ENCODE measurements around the gene CAMK2A. TPM values are rescaled to one million over a fixed set of nuclear protein-coding genes. Genes with fewer than 3 reads are reported as not detected.

Gene CAMK2A
- total RNA-seq, 2 donors from 2014 or later = 4.9 to 18.2 TPM

DNA sequence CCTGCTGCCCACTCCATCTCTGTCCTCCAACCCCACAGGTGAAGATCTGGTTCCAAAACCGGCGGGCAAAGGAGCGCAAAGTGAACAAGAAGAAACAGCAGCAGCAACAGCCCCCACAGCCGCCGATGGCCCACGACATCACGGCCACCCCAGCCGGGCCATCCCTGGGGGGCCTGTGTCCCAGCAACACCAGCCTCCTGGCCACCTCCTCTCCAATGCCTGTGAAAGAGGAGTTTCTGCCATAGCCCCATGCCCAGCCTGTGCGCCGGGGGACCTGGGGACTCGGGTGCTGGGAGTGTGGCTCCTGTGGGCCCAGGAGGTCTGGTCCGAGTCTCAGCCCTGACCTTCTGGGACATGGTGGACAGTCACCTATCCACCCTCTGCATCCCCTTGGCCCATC is 106.1 kb downstream of the CAMK2A start:
- Histone ChIP-seq H3K4me3 (no peak overlapping the region), H3K36me3 (no peaks in the 10 kb centered on the region), H3K27ac (no peak overlapping the region), H3K4me1 (peaks cover 0 to 23% of the 10 kb centered on the region in 2 donors), H3K27me3 (no peaks in the 10 kb centered on the region), H3K9me3 (no peaks in the 10 kb centered on the region)
- TF ChIP-seq CTCF (IDR thresholded peaks at IDR 0.05) = no peak
- DNase-seq (ENCODE audit: low spot score) = no peak

DNA sequence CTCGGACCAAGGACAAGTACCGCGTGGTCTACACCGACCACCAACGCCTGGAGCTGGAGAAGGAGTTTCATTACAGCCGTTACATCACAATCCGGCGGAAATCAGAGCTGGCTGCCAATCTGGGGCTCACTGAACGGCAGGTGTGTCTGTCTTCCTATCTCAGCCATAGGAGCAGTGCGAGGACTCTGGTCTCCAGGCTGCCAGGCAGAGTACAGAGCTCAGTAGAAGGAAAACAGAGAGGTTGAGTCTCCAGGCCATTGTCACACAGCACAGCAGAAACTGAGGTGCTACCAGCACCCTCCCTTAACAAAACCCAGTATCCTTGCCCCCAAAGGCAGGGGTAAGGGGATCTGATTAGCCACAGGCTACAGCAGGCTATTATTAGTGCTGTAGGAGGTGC is 106.8 kb downstream of the CAMK2A start:
- Histone ChIP-seq H3K36me3 (no peaks in the 10 kb centered on the region), H3K27me3 (no peaks in the 10 kb centered on the region), H3K9me3 (no peaks in the 10 kb centered on the region), H3K4me1 (peaks cover 0 to 23% of the 10 kb centered on the region in 2 donors), H3K4me3 (no peak overlapping the region), H3K27ac (no peak overlapping the region)
- no peak for TF ChIP-seq CTCF (IDR thresholded peaks at IDR 0.05)
- no peak for DNase-seq (ENCODE audit: low spot score)

- no peaks in the 10 kb centered on the region for H3K27me3 ChIP-seq
- H3K4me3 ChIP-seq = no peak overlapping the region
- no peak for DNase-seq (ENCODE audit: low spot score)
- no peak for TF ChIP-seq CTCF (IDR thresholded peaks at IDR 0.05)
- H3K9me3 ChIP-seq = no peaks in the 10 kb centered on the region
- no peaks in the 10 kb centered on the region for H3K36me3 ChIP-seq
- H3K4me1 ChIP-seq = peaks cover 0 to 25% of the 10 kb centered on the region in 2 donors
- peak overlapping the region; percentile 80 to 91 for H3K27ac ChIP-seq
Observed at GRCh38 chr5:150181766-150182545, 107.6 kb downstream of the CAMK2A start.

DNA sequence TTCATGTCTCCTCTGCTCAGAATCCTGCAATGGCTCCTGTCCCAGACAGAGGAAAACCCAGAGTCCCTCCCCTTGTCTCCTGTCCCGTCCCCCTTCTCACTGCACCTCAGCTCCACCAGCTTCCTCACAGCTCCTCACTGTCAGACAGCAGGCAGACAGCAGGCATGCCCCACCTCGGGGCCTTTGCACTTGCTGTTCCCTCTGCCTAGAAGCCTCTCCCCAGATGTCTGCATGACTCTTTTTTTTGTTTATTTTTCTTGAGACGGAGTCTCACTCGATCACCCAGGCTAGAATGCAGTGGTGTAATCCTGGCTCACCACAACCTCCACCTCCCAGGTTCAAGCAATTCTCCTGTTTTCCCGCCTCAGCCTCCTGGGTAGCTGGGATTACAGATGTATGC is 108.5 kb downstream of the CAMK2A start:
- Histone ChIP-seq H3K4me3 (no peak overlapping the region), H3K4me1 (peaks cover 0 to 33% of the 10 kb centered on the region in 2 donors)
- no peak for TF ChIP-seq CTCF (IDR thresholded peaks at IDR 0.05)

GRCh38 chr5:150180241-150181026 is 109.1 kb downstream of the CAMK2A start:
- Histone ChIP-seq H3K27ac (peak overlapping the region; percentile 80 to 91), H3K4me3 (no peak overlapping the region), H3K4me1 (peaks cover 0 to 38% of the 10 kb centered on the region in 2 donors), H3K36me3 (no peaks in the 10 kb centered on the region), H3K27me3 (no peaks in the 10 kb centered on the region), H3K9me3 (no peaks in the 10 kb centered on the region)
- TF ChIP-seq CTCF (IDR thresholded peaks at IDR 0.05) = no peak
- peak; percentile 88 for DNase-seq (ENCODE audit: low spot score)

More for the DNA sequence above, 108.5 kb downstream of the CAMK2A start:
- Histone ChIP-seq H3K36me3 (no peaks in the 10 kb centered on the region), H3K27me3 (no peaks in the 10 kb centered on the region), H3K27ac (peak overlapping the region; percentile 80 to 91), H3K9me3 (no peaks in the 10 kb centered on the region)
- DNase-seq (ENCODE audit: low spot score) = no peak
